Osteocyte (in vitro differentiated cells): Measurements from ENCODE around the gene ANO7. TPM values are rescaled to one million over a fixed set of nuclear protein-coding genes. Genes with fewer than 3 reads are reported as not detected.

Source experiments
- DNase-seq: peaks from one replicate; pipeline ENCODE4 v3.0.0; 2021; ENCODE audit warnings: mixed read lengths; ENCODE audit not compliant: unreplicated experiment; ENCODE audit errors: extremely low spot score
- H3K27ac Mint-ChIP-seq: one replicate; pipeline ENCODE4 v1.8.0; 2021; ENCODE audit warnings: mild to moderate bottlenecking, mixed read lengths; ENCODE audit not compliant: unreplicated experiment
- H3K27me3 Mint-ChIP-seq: one replicate; pipeline ENCODE4 v1.8.0; 2021; ENCODE audit warnings: mixed read lengths; ENCODE audit not compliant: unreplicated experiment
- H3K36me3 Mint-ChIP-seq: one replicate; pipeline ENCODE4 v1.8.0; 2021; ENCODE audit warnings: mixed read lengths; ENCODE audit not compliant: unreplicated experiment
- H3K4me1 Mint-ChIP-seq: one replicate; pipeline ENCODE4 v1.8.0; 2021; ENCODE audit warnings: mixed read lengths; ENCODE audit not compliant: unreplicated experiment
- H3K4me3 Mint-ChIP-seq: one replicate; pipeline ENCODE4 v1.8.0; 2021; ENCODE audit warnings: mild to moderate bottlenecking, moderate library complexity, mixed read lengths; ENCODE audit not compliant: unreplicated experiment
- H3K9me3 Mint-ChIP-seq: one replicate; pipeline ENCODE4 v1.8.0; 2021; ENCODE audit warnings: mixed read lengths; ENCODE audit not compliant: unreplicated experiment
- total RNA-seq: library from RNA; stranded (reverse); gene quantifications from 2 replicates; pipeline ENCODE4 v1.2.1, GENCODE V29; 2021
- TF ChIP-seq, protein P1 (sequence below): fragments of 200-600 bp; sonication (generic); IDR thresholded peaks from 2 replicates; pipeline ENCODE4 v1.5.0; 2021; ENCODE audit warnings: antibody characterized with exemption, mild to moderate bottlenecking, moderate library complexity

ANO7 gene
- total RNA-seq, 1 donor from 2014 or later, result 1.3 TPM

GRCh38 chr2:241239552-241240202, 51.2 kb downstream of the ANO7 start:
- no peaks in the 10 kb centered on the region for H3K27me3 Mint-ChIP-seq
- no peak overlapping the region for H3K4me3 Mint-ChIP-seq
- no peaks in the 10 kb centered on the region for H3K9me3 Mint-ChIP-seq
- TF ChIP-seq, protein P1, sequence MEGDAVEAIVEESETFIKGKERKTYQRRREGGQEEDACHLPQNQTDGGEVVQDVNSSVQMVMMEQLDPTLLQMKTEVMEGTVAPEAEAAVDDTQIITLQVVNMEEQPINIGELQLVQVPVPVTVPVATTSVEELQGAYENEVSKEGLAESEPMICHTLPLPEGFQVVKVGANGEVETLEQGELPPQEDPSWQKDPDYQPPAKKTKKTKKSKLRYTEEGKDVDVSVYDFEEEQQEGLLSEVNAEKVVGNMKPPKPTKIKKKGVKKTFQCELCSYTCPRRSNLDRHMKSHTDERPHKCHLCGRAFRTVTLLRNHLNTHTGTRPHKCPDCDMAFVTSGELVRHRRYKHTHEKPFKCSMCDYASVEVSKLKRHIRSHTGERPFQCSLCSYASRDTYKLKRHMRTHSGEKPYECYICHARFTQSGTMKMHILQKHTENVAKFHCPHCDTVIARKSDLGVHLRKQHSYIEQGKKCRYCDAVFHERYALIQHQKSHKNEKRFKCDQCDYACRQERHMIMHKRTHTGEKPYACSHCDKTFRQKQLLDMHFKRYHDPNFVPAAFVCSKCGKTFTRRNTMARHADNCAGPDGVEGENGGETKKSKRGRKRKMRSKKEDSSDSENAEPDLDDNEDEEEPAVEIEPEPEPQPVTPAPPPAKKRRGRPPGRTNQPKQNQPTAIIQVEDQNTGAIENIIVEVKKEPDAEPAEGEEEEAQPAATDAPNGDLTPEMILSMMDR, result no peak
- H3K4me1 Mint-ChIP-seq, result no peaks in the 10 kb centered on the region
- peaks cover 82% of the 10 kb centered on the region for H3K36me3 Mint-ChIP-seq
- no peak overlapping the region for H3K27ac Mint-ChIP-seq
- no peak for DNase-seq

GRCh38 chr2:241240320-241241004, 52.0 kb downstream of the ANO7 start:
- Mint-ChIP-seq H3K27ac (no peak overlapping the region), H3K36me3 (peaks cover 76% of the 10 kb centered on the region), H3K27me3 (no peaks in the 10 kb centered on the region), H3K4me1 (no peaks in the 10 kb centered on the region), H3K4me3 (no peak overlapping the region), H3K9me3 (no peaks in the 10 kb centered on the region)
- DNase-seq, result no peak
- TF ChIP-seq, protein P1, result no peak

DNA sequence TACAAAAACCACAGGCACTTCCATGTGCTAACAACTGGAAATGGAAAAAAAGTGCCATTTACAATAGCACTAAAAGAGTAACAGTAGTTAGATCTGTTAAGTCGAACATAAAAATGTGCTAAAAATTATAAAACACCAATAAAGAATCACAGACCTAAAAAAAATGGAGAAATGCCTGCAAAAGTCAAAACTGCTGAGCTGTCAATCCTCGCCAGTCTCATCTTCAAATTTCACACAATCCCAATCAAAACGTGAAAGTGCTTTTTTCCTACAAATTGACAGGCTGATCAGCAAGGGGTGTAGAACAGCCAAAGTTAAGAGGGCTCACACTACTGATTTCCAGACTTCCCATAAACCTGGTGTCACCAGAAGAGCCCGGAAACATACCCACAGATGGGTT, 53.2 kb downstream of the ANO7 start:
- Mint-ChIP-seq H3K36me3 (peaks cover 78% of the 10 kb centered on the region), H3K27me3 (no peaks in the 10 kb centered on the region), H3K4me3 (no peak overlapping the region), H3K27ac (no peak overlapping the region), H3K9me3 (no peaks in the 10 kb centered on the region), H3K4me1 (no peaks in the 10 kb centered on the region)
- DNase-seq, result no peak
- TF ChIP-seq, protein P1, result no peak

GRCh38 chr2:241242306-241242705, 53.8 kb downstream of the ANO7 start:
- H3K9me3 Mint-ChIP-seq, result no peaks in the 10 kb centered on the region
- H3K4me3 Mint-ChIP-seq, result no peak overlapping the region
- no peak for DNase-seq
- no peak overlapping the region for H3K27ac Mint-ChIP-seq
- TF ChIP-seq, protein P1, result no peak
- no peaks in the 10 kb centered on the region for H3K4me1 Mint-ChIP-seq
- H3K36me3 Mint-ChIP-seq, result peaks cover 76% of the 10 kb centered on the region
- no peaks in the 10 kb centered on the region for H3K27me3 Mint-ChIP-seq

DNA sequence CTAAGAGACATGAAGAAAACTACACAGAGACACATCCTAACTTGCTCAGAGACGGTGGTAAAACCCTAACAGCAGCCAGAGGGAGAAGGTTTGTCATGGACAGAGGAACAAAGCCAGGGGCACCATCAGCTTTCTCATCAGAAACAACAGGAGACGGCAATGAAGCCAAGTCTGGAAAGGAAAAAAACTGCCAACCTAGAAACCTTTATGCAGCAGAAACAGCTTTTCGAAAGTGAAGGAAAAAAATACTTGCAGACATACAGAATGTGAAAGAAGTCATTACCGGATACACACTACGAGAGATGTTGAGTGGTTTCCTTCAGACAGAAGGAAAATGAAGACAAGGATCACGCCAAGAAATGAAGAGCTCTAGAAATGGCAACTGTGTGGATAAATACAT, 55.9 kb downstream of the ANO7 start:
- H3K27me3 Mint-ChIP-seq, result no peaks in the 10 kb centered on the region
- H3K4me3 Mint-ChIP-seq, result no peak overlapping the region
- TF ChIP-seq, protein P1, result no peak
- no peaks in the 10 kb centered on the region for H3K4me1 Mint-ChIP-seq
- no peak overlapping the region for H3K27ac Mint-ChIP-seq
- H3K9me3 Mint-ChIP-seq, result no peaks in the 10 kb centered on the region
- no peak for DNase-seq
- peaks cover 77% of the 10 kb centered on the region for H3K36me3 Mint-ChIP-seq
